CD14-positive monocyte (primary cell): ENCODE results near the gene SNRPF. TPM values are rescaled to one million over a fixed set of nuclear protein-coding genes. Genes with fewer than 3 reads are reported as not detected.
"Not testable (repeated sequence)": the region's sequence is repeated elsewhere in the genome, so short reads cannot be mapped to it uniquely, and the experiment has no call there.

Experiments
- DNase-seq, 3 donors: peaks; one replicate each; pipeline ENCODE4 v3.0.0-alpha.2; 2011 to 2022
- H2AFZ ChIP-seq: 2 replicates; pipeline ENCODE4 v1.6.0; 2012; ENCODE audit warnings: mild to moderate bottlenecking, low read depth, low read length, inconsistent platforms; ENCODE audit not compliant: insufficient read depth, poor library complexity, severe bottlenecking
- H3K27ac ChIP-seq, 2 donors: 1 replicate in 1 of 2; 2 replicates in 1 of 2; pipeline ENCODE4 v1.5.1; 2012 to 2013; ENCODE audit warnings: low read length in 2 of 2, control low read depth in 1 of 2, inconsistent platforms in 1 of 2, low read depth in 1 of 2, mild to moderate bottlenecking in 1 of 2
- H3K27me3 ChIP-seq, 2 donors: one replicate each; pipeline versions ENCODE4 v1.6.0 to v1.6.1; 2011 to 2013; ENCODE audit warnings: low read length in 2 of 2; ENCODE audit not compliant: control insufficient read depth in 2 of 2, insufficient read depth in 2 of 2
- H3K36me3 ChIP-seq, 2 donors: replicated peaks in 1 of 2; 1 replicate in 1 of 2; 2 replicates in 1 of 2; pipeline versions ENCODE4 v1.5.1 to v1.6.1; 2012 to 2013; ENCODE audit warnings: low read length in 2 of 2, control low read depth in 1 of 2, inconsistent platforms in 1 of 2, mild to moderate bottlenecking in 1 of 2; ENCODE audit not compliant: insufficient read depth in 2 of 2, control insufficient read depth in 1 of 2
- H3K4me1 ChIP-seq, 2 donors: 1 replicate in 1 of 2; 2 replicates in 1 of 2; pipeline versions ENCODE4 v1.5.1 to v1.6.1; 2012 to 2013; ENCODE audit warnings: low read length in 2 of 2, control low read depth in 1 of 2, inconsistent platforms in 1 of 2, mild to moderate bottlenecking in 1 of 2, moderate library complexity in 1 of 2; ENCODE audit not compliant: insufficient read depth in 2 of 2, control insufficient read depth in 1 of 2
- H3K4me2 ChIP-seq: replicated peaks from 2 replicates; pipeline ENCODE3; 2012; ENCODE audit warnings: low read length, moderate library complexity, mild to moderate bottlenecking; ENCODE audit not compliant: poor library complexity, severe bottlenecking; ENCODE audit errors: extremely low read depth
- H3K4me3 ChIP-seq, 3 experiments: fragments of 200-600 bp in 1 of 3; sonication (generic) in 1 of 3; replicated peaks in 1 of 3; 1 replicate in 2 of 3; 2 replicates in 1 of 3; pipeline ENCODE4 v1.5.1; 2011 to 2013; ENCODE audit warnings: low read length in 3 of 3, mild to moderate bottlenecking in 3 of 3, control low read depth in 2 of 3, low read depth in 2 of 3, inconsistent platforms in 1 of 3, moderate library complexity in 1 of 3
- H3K79me2 ChIP-seq: 2 replicates; pipeline ENCODE4 v1.6.0; 2012; ENCODE audit warnings: mild to moderate bottlenecking, control low read depth, inconsistent platforms, low read length, moderate library complexity; ENCODE audit not compliant: insufficient read depth
- H3K9ac ChIP-seq: 2 replicates; pipeline ENCODE4 v1.6.0; 2017; ENCODE audit warnings: low read length, mild to moderate bottlenecking; ENCODE audit not compliant: insufficient read depth, poor library complexity, severe bottlenecking
- H3K9me3 ChIP-seq, 2 donors: replicated peaks in 1 of 2; 1 replicate in 1 of 2; 2 replicates in 1 of 2; pipeline versions ENCODE4 v1.5.1 to v1.6.1; 2012 to 2013; ENCODE audit warnings: low read length in 2 of 2, control low read depth in 1 of 2; ENCODE audit not compliant: control insufficient read depth in 1 of 2, insufficient read depth in 1 of 2
- H4K20me1 ChIP-seq: 2 replicates; pipeline ENCODE4 v1.6.0; 2012; ENCODE audit warnings: mild to moderate bottlenecking, low read length, control low read depth, moderate library complexity; ENCODE audit not compliant: insufficient read depth
- H3K27ac Mint-ChIP-seq, 7 donors: one replicate each; pipeline ENCODE4 v1.8.0; 2020; ENCODE audit warnings: mild to moderate bottlenecking in 7 of 7, mixed read lengths in 7 of 7, moderate library complexity in 6 of 7, inconsistent platforms in 2 of 7
- H3K27me3 Mint-ChIP-seq, 3 donors: one replicate each; pipeline ENCODE4 v1.8.0; 2021 to 2022; ENCODE audit warnings: low read depth in 3 of 3, mild to moderate bottlenecking in 3 of 3, mixed read lengths in 3 of 3, moderate library complexity in 3 of 3, inconsistent platforms in 1 of 3
- H3K36me3 Mint-ChIP-seq, 2 donors: one replicate each; pipeline ENCODE4 v1.8.0; 2020; ENCODE audit warnings: mixed read lengths in 2 of 2, inconsistent platforms in 1 of 2, mild to moderate bottlenecking in 1 of 2
- H3K4me1 Mint-ChIP-seq: one replicate; pipeline ENCODE4 v1.8.0; 2020; ENCODE audit warnings: mild to moderate bottlenecking, mixed read lengths
- H3K4me3 Mint-ChIP-seq, 2 donors: one replicate each; pipeline ENCODE4 v1.8.0; 2020; ENCODE audit warnings: mild to moderate bottlenecking in 2 of 2, mixed read lengths in 2 of 2, moderate library complexity in 1 of 2
- H3K9me3 Mint-ChIP-seq, 7 donors: one replicate each; pipeline ENCODE4 v1.8.0; 2020 to 2022; ENCODE audit warnings: mixed read lengths in 7 of 7, mild to moderate bottlenecking in 6 of 7, moderate library complexity in 6 of 7, inconsistent platforms in 2 of 7
- CTCF ChIP-seq: fragments of 200-600 bp; IDR thresholded peaks from one replicate; pipeline ENCODE4 v1.8.0; 2022; ENCODE audit warnings: antibody characterized with exemption, mild to moderate bottlenecking
- WGBS: methylation state at CpG from one replicate; pipeline ENCODE4 v1.1.5; 2013; ENCODE audit warnings: missing lambda C conversion rate; ENCODE audit not compliant: insufficient coverage; 5-methylcytosine and 5-hydroxymethylcytosine counted together
- intact Hi-C, 2 donors: fragments of 100-400 bp; cut with micrococcal nuclease; formaldehyde crosslinking; loops; one replicate each; pipeline versions ENCODE4 v1.15.0 to v1.15.1; 2023
- polyA plus RNA-seq, 3 donors: library from polyadenylated mRNA; depleted of rRNA in 1 of 3; unstranded in 2 of 3; stranded (reverse) in 1 of 3; fragments of 300-500 nt in 2 of 3; fragments of >200 nt in 1 of 3; fragmentation: Illumina TruSeq in 2 of 3; gene quantifications; 1 replicate in 2 of 3; 2 replicates in 1 of 3; pipeline ENCODE4 v1.2.3, GENCODE V29; 2012 to 2021

The SNRPF gene
- polyA plus RNA-seq, 3 donors: 9.0 to 28.5 (median 23.5) TPM

GRCh38 chr12:95810411-95810810 is 48.3 kb upstream of the SNRPF start:
- no peak overlapping the region for H3K4me3 ChIP-seq
- peaks cover 0 to 4% (median 0%) of the 10 kb centered on the region in 7 donors for H3K9me3 Mint-ChIP-seq
- H2AFZ ChIP-seq: no peak overlapping the region
- no peaks in the 10 kb centered on the region for H3K36me3 Mint-ChIP-seq
- no peak overlapping the region for H3K27ac ChIP-seq
- no peaks in the 10 kb centered on the region for H3K4me1 ChIP-seq
- intact Hi-C loops: no loop called here
- H3K4me2 ChIP-seq: no peak overlapping the region
- no peak overlapping the region for H3K4me3 Mint-ChIP-seq
- H3K27me3 Mint-ChIP-seq: peaks cover 6 to 16% (median 11%) of the 10 kb centered on the region in 3 donors
- H4K20me1 ChIP-seq: no peaks in the 10 kb centered on the region
- H3K27me3 ChIP-seq: peaks cover 2 to 8% of the 10 kb centered on the region in 2 donors
- H3K36me3 ChIP-seq: no peaks in the 10 kb centered on the region
- no peak overlapping the region for H3K27ac Mint-ChIP-seq
- no peaks in the 10 kb centered on the region for H3K9me3 ChIP-seq
- no peaks in the 10 kb centered on the region for H3K4me1 Mint-ChIP-seq
- TF ChIP-seq CTCF: no peak
- DNase-seq: no peak
- no CpG with 5 or more reads among the region's 2 CpGs for whole genome bisulfite sequencing
- no peak overlapping the region for H3K9ac ChIP-seq
- H3K79me2 ChIP-seq: no peaks in the 10 kb centered on the region

- H3K27me3 ChIP-seq, H3K36me3 ChIP-seq, H3K9me3 Mint-ChIP-seq, H2AFZ ChIP-seq, H3K36me3 Mint-ChIP-seq, intact Hi-C loops, H3K4me1 ChIP-seq, H3K4me2 ChIP-seq, H3K27ac Mint-ChIP-seq, H3K4me3 ChIP-seq, H3K79me2 ChIP-seq, H3K9ac ChIP-seq, DNase-seq, H3K27ac ChIP-seq, H3K4me3 Mint-ChIP-seq, H3K4me1 Mint-ChIP-seq, H3K9me3 ChIP-seq, H4K20me1 ChIP-seq: not testable (repeated sequence)
- no CpG with 5 or more reads among the region's 4 CpGs for WGBS
- H3K27me3 Mint-ChIP-seq: peaks cover 6 to 12% (median 11%) of the 10 kb centered on the region in 3 donors
Measured at GRCh38 chr12:95812155-95812554, 46.6 kb upstream of the SNRPF start.
